Common myeloid progenitor, CD34-positive (primary cell): ENCODE data around the gene KPNA2.
A peak's percentile ranks its signal among the peaks of the same experiment; 100 is the strongest.
"Not testable (repeated sequence)": the region's sequence is repeated elsewhere in the genome, so short reads cannot be mapped to it uniquely, and the experiment has no call there.

Experiments
- CTCF ChIA-PET: fragments of 350-600 bp; sonication (Branson Sonifier 250); formaldehyde crosslinking; loops from one replicate; lab custom pipeline; 2021; ENCODE audit warnings: antibody characterized with exemption; lab: Charles Lee
- POLR2A ChIA-PET: fragments of 350-600 bp; sonication (Branson Sonifier 250); formaldehyde crosslinking; loops from one replicate; lab custom pipeline; 2021; ENCODE audit warnings: antibody characterized with exemption; lab: Charles Lee
- DNase-seq, 3 donors: peaks; one replicate each; pipeline versions ENCODE4 v3.0.0 to v3.0.0-alpha.2; 2013
- H3K27ac ChIP-seq, 2 experiments: 1 replicate in 1 of 2; 2 replicates in 1 of 2; pipeline ENCODE4 v1.7.0; 2013; ENCODE audit warnings: inconsistent platforms in 2 of 2, low read length in 2 of 2, mild to moderate bottlenecking in 2 of 2, low read depth in 1 of 2, moderate library complexity in 1 of 2; ENCODE audit not compliant: severe bottlenecking in 2 of 2, insufficient read depth in 1 of 2, poor library complexity in 1 of 2
- H3K27me3 ChIP-seq, 5 experiments: replicated peaks in 2 of 5; 1 replicate in 3 of 5; 2 replicates in 2 of 5; pipeline versions ENCODE4 v1.6.1 to v1.7.0; 2013; ENCODE audit warnings: low read length in 4 of 5, mild to moderate bottlenecking in 2 of 5, moderate library complexity in 2 of 5, inconsistent platforms in 1 of 5; ENCODE audit not compliant: insufficient read depth in 5 of 5, control insufficient read depth in 4 of 5
- H3K36me3 ChIP-seq, 4 experiments: 1 replicate in 2 of 4; 2 replicates in 2 of 4; pipeline versions ENCODE4 v1.6.1 to v1.7.0; 2013; ENCODE audit warnings: low read length in 3 of 4, control low read depth in 1 of 4, mild to moderate bottlenecking in 1 of 4; ENCODE audit not compliant: control insufficient read depth in 4 of 4, insufficient read depth in 4 of 4
- H3K4me1 ChIP-seq, 4 experiments: 1 replicate in 3 of 4; 2 replicates in 1 of 4; pipeline versions ENCODE4 v1.6.1 to v1.7.1; 2013; ENCODE audit warnings: low read length in 3 of 4, mild to moderate bottlenecking in 3 of 4, control low read depth in 1 of 4, inconsistent platforms in 1 of 4, moderate library complexity in 1 of 4; ENCODE audit not compliant: control insufficient read depth in 4 of 4, insufficient read depth in 4 of 4; ENCODE audit errors: control extremely low read depth in 1 of 4
- H3K4me3 ChIP-seq, 7 experiments: 1 replicate in 4 of 7; 2 replicates in 3 of 7; pipeline versions ENCODE4 v1.5.1 to v1.7.0; 2013; ENCODE audit warnings: mild to moderate bottlenecking in 7 of 7, low read length in 6 of 7, moderate library complexity in 6 of 7, inconsistent platforms in 2 of 7, low read depth in 2 of 7, control low read depth in 1 of 7; ENCODE audit not compliant: insufficient read depth in 4 of 7, control insufficient read depth in 1 of 7; ENCODE audit errors: extremely low read depth in 1 of 7
- H3K9me3 ChIP-seq, 5 experiments: 1 replicate in 4 of 5; 2 replicates in 1 of 5; pipeline versions ENCODE4 v1.6.1 to v1.7.1; 2013; ENCODE audit warnings: low read length in 4 of 5, mild to moderate bottlenecking in 2 of 5, inconsistent platforms in 1 of 5, low read depth in 1 of 5, moderate library complexity in 1 of 5; ENCODE audit not compliant: control insufficient read depth in 4 of 5, insufficient read depth in 2 of 5; ENCODE audit errors: control extremely low read depth in 1 of 5
- WGBS: methylation state at CpG from one replicate; pipeline ENCODE4 v1.1.5; 2013; ENCODE audit not compliant: insufficient coverage; 5-methylcytosine and 5-hydroxymethylcytosine counted together

Gene KPNA2

GRCh38 chr17:68057531-68057952, 22.0 kb downstream of the KPNA2 start:
- no peaks in the 10 kb centered on the region for H3K27me3 ChIP-seq
- H3K4me3 ChIP-seq: no peak overlapping the region
- 67% methylated on average over 4 of the region's 4 CpGs for WGBS
- H3K27ac ChIP-seq: no peak overlapping the region
- no peaks in the 10 kb centered on the region for H3K9me3 ChIP-seq
- ChIA-PET CTCF (interaction anchor here (0.7 to 1.8 kb wide), 4 partner anchors 21 to 112 kb away, joined by 3 to 5 read pairs (median 4); no protein-coding TSS in a partner anchor), POLR2A (no interaction called here)
- peaks cover 0 to 6% (median 4%) of the 10 kb centered on the region in 4 experiments for H3K4me1 ChIP-seq
- DNase-seq: peak; percentile 20 to 64 (median 58)
- H3K36me3 ChIP-seq: no peaks in the 10 kb centered on the region

GRCh38 chr17:68060336-68060735, 24.8 kb downstream of the KPNA2 start:
- ChIA-PET CTCF (interaction anchor here (0.7 to 1.6 kb wide), 2 partner anchors 24 to 404 kb away, joined by 3 read pairs; no protein-coding TSS in a partner anchor), POLR2A (no interaction called here)
- Histone ChIP-seq H3K4me3 (no peak overlapping the region), H3K9me3 (no peaks in the 10 kb centered on the region), H3K27me3 (no peaks in the 10 kb centered on the region), H3K27ac (no peak overlapping the region), H3K4me1 (no peaks in the 10 kb centered on the region), H3K36me3 (no peaks in the 10 kb centered on the region)
- no CpG with 5 or more reads among the region's 2 CpGs for WGBS
- no peak for DNase-seq

GRCh38 chr17:68061512-68062313, 26.2 kb downstream of the KPNA2 start:
- H3K4me1 ChIP-seq: no peaks in the 10 kb centered on the region
- H3K27me3 ChIP-seq: no peaks in the 10 kb centered on the region
- DNase-seq: no peak
- no peaks in the 10 kb centered on the region for H3K9me3 ChIP-seq
- CTCF ChIA-PET: no interaction called here
- no peak overlapping the region for H3K27ac ChIP-seq
- POLR2A ChIA-PET: no interaction called here
- no peaks in the 10 kb centered on the region for H3K36me3 ChIP-seq
- 98% methylated on average over 6 of the region's 11 CpGs for WGBS
- H3K4me3 ChIP-seq: no peak overlapping the region

- H3K27me3 ChIP-seq, H3K36me3 ChIP-seq, H3K9me3 ChIP-seq, H3K4me3 ChIP-seq, DNase-seq, H3K27ac ChIP-seq, POLR2A ChIA-PET, CTCF ChIA-PET, H3K4me1 ChIP-seq: not testable (repeated sequence)
- WGBS: 100% methylated on average over 3 of the region's 7 CpGs
These were observed 29.8 kb downstream of the KPNA2 start for GRCh38 chr17:68065366-68065765.

- CTCF ChIA-PET: interaction anchor here (1.0 kb wide), 1 partner anchor 38 kb away, joined by 3 read pairs; no protein-coding TSS in a partner anchor
- 100% methylated on average over 1 of the region's 3 CpGs for WGBS
- POLR2A ChIA-PET, H3K4me1 ChIP-seq, H3K27me3 ChIP-seq, H3K9me3 ChIP-seq, H3K27ac ChIP-seq, DNase-seq, H3K36me3 ChIP-seq, H3K4me3 ChIP-seq: not testable (repeated sequence)
These were observed 33.0 kb downstream of the KPNA2 start for GRCh38 chr17:68068512-68068911.

- POLR2A ChIA-PET, H3K36me3 ChIP-seq, CTCF ChIA-PET, H3K4me3 ChIP-seq, H3K4me1 ChIP-seq, H3K27me3 ChIP-seq, H3K27ac ChIP-seq, H3K9me3 ChIP-seq: not testable (repeated sequence)
- WGBS: 58% methylated on average over 9 of the region's 15 CpGs
- DNase-seq: peak in 2 of 3 donors; percentile 46 to 51
These were observed 35.3 kb downstream of the KPNA2 start for GRCh38 chr17:68070582-68071444.

GRCh38 chr17:68074279-68074678, 38.7 kb downstream of the KPNA2 start:
- no peak overlapping the region for H3K4me3 ChIP-seq
- POLR2A ChIA-PET: no interaction called here
- CTCF ChIA-PET: no interaction called here
- H3K4me1 ChIP-seq: no peaks in the 10 kb centered on the region
- no peaks in the 10 kb centered on the region for H3K9me3 ChIP-seq
- no peak overlapping the region for H3K27ac ChIP-seq
- no peak for DNase-seq
- H3K27me3 ChIP-seq: no peaks in the 10 kb centered on the region
- WGBS: no CpG with 5 or more reads among the region's 4 CpGs
- no peaks in the 10 kb centered on the region for H3K36me3 ChIP-seq
